ENCODE results near the gene KIF7. TPM values are rescaled to one million over a fixed set of nuclear protein-coding genes. Genes with fewer than 3 reads are reported as not detected.
A peak's percentile ranks its signal among the peaks of the same experiment; 100 is the strongest.

The KIF7 gene
- total RNA-seq, 3 donors from 2014 or later (not counting 1 experiment from before 2014, with no cell fraction given) = 0.93 to 3.6 (median 1.6) TPM

- Histone ChIP-seq H3K27ac (ENCODE audit: low read length) (no peak overlapping the region), H3K4me1 (ENCODE audit: control insufficient read depth, insufficient read depth, low read length) (peaks cover 12% of the 10 kb centered on the region), H3K27me3 (ENCODE audit: control insufficient read depth, insufficient read depth, low read length) (peaks cover 2% of the 10 kb centered on the region), H3K4me3 (ENCODE audit: low read length) (no peak overlapping the region), H3K36me3 (ENCODE audit: control insufficient read depth, insufficient read depth, low read length) (no peaks in the 10 kb centered on the region), H3K9me3 (ENCODE audit: control insufficient read depth, insufficient read depth, low read length) (no peaks in the 10 kb centered on the region)
- whole genome bisulfite sequencing (ENCODE audit: insufficient coverage) = 100% methylated on average over 2 of the region's 3 CpGs
- no peak for ATAC-seq
- Mint-ChIP-seq H3K9me3 (no peaks in the 10 kb centered on the region), H3K27me3 (ENCODE audit: low read depth in 2 of 2) (peaks cover 0 to 9% of the 10 kb centered on the region in 2 donors), H3K4me1 (peaks cover 0 to 7% of the 10 kb centered on the region in 2 donors), H3K27ac (no peak overlapping the region), H3K4me3 (no peak overlapping the region), H3K36me3 (no peaks in the 10 kb centered on the region)
- DNase-seq = no peak
- intact Hi-C loops (cut with micrococcal nuclease) = no loop called here
- TF ChIP-seq CTCF (IDR thresholded peaks at IDR 0.05) = no peak
These were observed 12.9 kb upstream of the KIF7 start for GRCh38 chr15:89668171-89668570.

GRCh38 chr15:89667706-89667960 lies 12.4 kb upstream of the KIF7 start:
- intact Hi-C loops (cut with micrococcal nuclease) = no loop called here
- Mint-ChIP-seq H3K4me3 (peak overlapping the region; percentile 37), H3K36me3 (no peaks in the 10 kb centered on the region), H3K27ac (no peak overlapping the region), H3K9me3 (no peaks in the 10 kb centered on the region), H3K27me3 (ENCODE audit: low read depth in 2 of 2) (peaks cover 0 to 9% of the 10 kb centered on the region in 2 donors), H3K4me1 (peaks cover 0 to 7% of the 10 kb centered on the region in 2 donors)
- WGBS (ENCODE audit: insufficient coverage) = 95% methylated on average over 7 of the region's 7 CpGs
- Histone ChIP-seq H3K27me3 (ENCODE audit: control insufficient read depth, insufficient read depth, low read length) (peaks cover 2% of the 10 kb centered on the region), H3K4me3 (ENCODE audit: low read length) (no peak overlapping the region), H3K27ac (ENCODE audit: low read length) (no peak overlapping the region), H3K36me3 (ENCODE audit: control insufficient read depth, insufficient read depth, low read length) (no peaks in the 10 kb centered on the region), H3K9me3 (ENCODE audit: control insufficient read depth, insufficient read depth, low read length) (no peaks in the 10 kb centered on the region), H3K4me1 (ENCODE audit: control insufficient read depth, insufficient read depth, low read length) (peaks cover 12% of the 10 kb centered on the region)
- no peak for DNase-seq
- no peak for ATAC-seq
- no peak for TF ChIP-seq CTCF (IDR thresholded peaks at IDR 0.05)

- H3K27me3 Mint-ChIP-seq (ENCODE audit: low read depth in 2 of 2) = peaks cover 0 to 9% of the 10 kb centered on the region in 2 donors
- TF ChIP-seq CTCF (IDR thresholded peaks at IDR 0.05) = no peak
- 91% methylated on average over 13 of the region's 13 CpGs for WGBS (ENCODE audit: insufficient coverage)
- ATAC-seq (no peak), DNase-seq (no peak)
- H3K9me3 Mint-ChIP-seq = no peaks in the 10 kb centered on the region
- no peak overlapping the region for H3K27ac Mint-ChIP-seq
- Histone ChIP-seq H3K4me1 (ENCODE audit: control insufficient read depth, insufficient read depth, low read length) (peaks cover 12% of the 10 kb centered on the region), H3K4me3 (ENCODE audit: low read length) (no peak overlapping the region), H3K36me3 (ENCODE audit: control insufficient read depth, insufficient read depth, low read length) (no peaks in the 10 kb centered on the region), H3K27ac (ENCODE audit: low read length) (no peak overlapping the region), H3K27me3 (ENCODE audit: control insufficient read depth, insufficient read depth, low read length) (peaks cover 2% of the 10 kb centered on the region), H3K9me3 (ENCODE audit: control insufficient read depth, insufficient read depth, low read length) (no peaks in the 10 kb centered on the region)
- H3K4me3 Mint-ChIP-seq = peak overlapping the region; percentile 37
- peaks cover 0 to 7% of the 10 kb centered on the region in 2 donors for H3K4me1 Mint-ChIP-seq
- H3K36me3 Mint-ChIP-seq = no peaks in the 10 kb centered on the region
- intact Hi-C loops (cut with micrococcal nuclease) = no loop called here
These were observed 11.8 kb upstream of the KIF7 start for GRCh38 chr15:89666858-89667705.

Data from natural killer cell (primary cell).